A549 (cell line): ENCODE measurements around the gene CR1.
A peak's percentile ranks its signal among the peaks of the same experiment; 100 is the strongest.

ENCODE experiments used
- BHLHE40 ChIP-seq: IDR thresholded peaks from 2 replicates; pipeline ENCODE4 v1.6.1; 2012; ENCODE audit warnings: low read depth, low read length, inconsistent platforms
- CBX8 ChIP-seq: fragments of 200-600 bp; sonication (generic); IDR thresholded peaks from 2 replicates; pipeline ENCODE4 v1.6.1; 2016
- FOSL2 ChIP-seq, 2 experiments: fragments of 450-650 bp in 1 of 2; fragments of >200 bp in 1 of 2; sonication (Bioruptor Twin) in 1 of 2; formaldehyde crosslinking; IDR thresholded peaks; 2 replicates each; pipeline versions ENCODE4 v1.5.0 to v1.6.1; 2016 to 2020; ENCODE audit warnings: mild to moderate bottlenecking in 1 of 2, moderate library complexity in 1 of 2
- KDM5A ChIP-seq: fragments of 200-600 bp; sonication (generic); IDR thresholded peaks from 2 replicates; pipeline ENCODE4 v1.6.1; 2016; ENCODE audit warnings: antibody characterized with exemption, mild to moderate bottlenecking
- NPAS2 ChIP-seq: fragments of 250-450 bp; sonication (Bioruptor Pico); IDR thresholded peaks from 2 replicates; pipeline ENCODE4 v1.8.0; 2022; ENCODE audit warnings: mild to moderate bottlenecking, moderate library complexity, borderline replicate concordance
- NR3C1 ChIP-seq: fragments of >200 bp; sonication (Bioruptor Twin); formaldehyde crosslinking; IDR thresholded peaks from 3 replicates; pipeline ENCODE4 v1.6.1; 2017
- POLR2A ChIP-seq: IDR thresholded peaks from 2 replicates; pipeline ENCODE4 v1.6.1; 2012; ENCODE audit warnings: mild to moderate bottlenecking, low read length
- RCOR1 ChIP-seq: fragments of 150-350 bp; IDR thresholded peaks from 2 replicates; pipeline ENCODE4 v1.6.1; 2014; ENCODE audit warnings: antibody characterized with exemption, low read length, low read depth
- TF ChIP-seq, protein P1 (sequence below): fragments of 200-600 bp; sonication (generic); IDR thresholded peaks from 2 replicates; pipeline ENCODE4 v1.6.1; 2016; ENCODE audit warnings: antibody characterized with exemption, mild to moderate bottlenecking, moderate library complexity
- TF ChIP-seq, protein P2 (sequence below): fragments of >200 bp; sonication (Bioruptor Twin); formaldehyde crosslinking; IDR thresholded peaks from 3 replicates; pipeline ENCODE4 v1.5.1; 2016
- TF ChIP-seq, protein P3 (sequence below): fragments of >200 bp; sonication (Bioruptor Twin); formaldehyde crosslinking; IDR thresholded peaks from 3 replicates; pipeline ENCODE4 v1.6.1; 2016
- TF ChIP-seq, protein P4 (sequence below): fragments of 150-350 bp; IDR thresholded peaks from 2 replicates; pipeline ENCODE4 v1.6.1; 2014; ENCODE audit warnings: low read depth, mild to moderate bottlenecking, low read length
- TF ChIP-seq, protein P5 (sequence below): fragments of 250-450 bp; sonication (Bioruptor Pico); IDR thresholded peaks from 2 replicates; pipeline ENCODE4 v1.5.0; 2021; ENCODE audit warnings: mild to moderate bottlenecking, moderate library complexity, borderline replicate concordance

DNA sequence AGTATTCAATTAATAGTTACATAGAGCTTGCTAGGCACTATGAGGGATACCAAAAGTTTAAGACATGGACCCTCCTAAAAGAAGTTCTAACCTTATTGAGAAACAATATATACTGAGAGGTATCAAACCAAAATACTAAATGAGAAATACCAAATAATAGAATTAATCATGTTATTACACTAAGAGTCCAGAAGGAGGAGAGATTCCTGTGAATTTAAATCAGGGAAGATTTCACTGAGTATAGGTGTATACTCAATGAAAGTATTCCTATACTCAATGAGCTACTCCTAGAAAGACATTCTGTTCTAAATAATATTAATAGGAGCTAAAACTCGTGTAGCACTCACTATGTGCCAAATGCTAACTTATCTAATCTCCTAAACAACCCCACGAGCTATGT, 158.4 kb downstream of the CR1 start:
- TF ChIP-seq, protein P1, sequence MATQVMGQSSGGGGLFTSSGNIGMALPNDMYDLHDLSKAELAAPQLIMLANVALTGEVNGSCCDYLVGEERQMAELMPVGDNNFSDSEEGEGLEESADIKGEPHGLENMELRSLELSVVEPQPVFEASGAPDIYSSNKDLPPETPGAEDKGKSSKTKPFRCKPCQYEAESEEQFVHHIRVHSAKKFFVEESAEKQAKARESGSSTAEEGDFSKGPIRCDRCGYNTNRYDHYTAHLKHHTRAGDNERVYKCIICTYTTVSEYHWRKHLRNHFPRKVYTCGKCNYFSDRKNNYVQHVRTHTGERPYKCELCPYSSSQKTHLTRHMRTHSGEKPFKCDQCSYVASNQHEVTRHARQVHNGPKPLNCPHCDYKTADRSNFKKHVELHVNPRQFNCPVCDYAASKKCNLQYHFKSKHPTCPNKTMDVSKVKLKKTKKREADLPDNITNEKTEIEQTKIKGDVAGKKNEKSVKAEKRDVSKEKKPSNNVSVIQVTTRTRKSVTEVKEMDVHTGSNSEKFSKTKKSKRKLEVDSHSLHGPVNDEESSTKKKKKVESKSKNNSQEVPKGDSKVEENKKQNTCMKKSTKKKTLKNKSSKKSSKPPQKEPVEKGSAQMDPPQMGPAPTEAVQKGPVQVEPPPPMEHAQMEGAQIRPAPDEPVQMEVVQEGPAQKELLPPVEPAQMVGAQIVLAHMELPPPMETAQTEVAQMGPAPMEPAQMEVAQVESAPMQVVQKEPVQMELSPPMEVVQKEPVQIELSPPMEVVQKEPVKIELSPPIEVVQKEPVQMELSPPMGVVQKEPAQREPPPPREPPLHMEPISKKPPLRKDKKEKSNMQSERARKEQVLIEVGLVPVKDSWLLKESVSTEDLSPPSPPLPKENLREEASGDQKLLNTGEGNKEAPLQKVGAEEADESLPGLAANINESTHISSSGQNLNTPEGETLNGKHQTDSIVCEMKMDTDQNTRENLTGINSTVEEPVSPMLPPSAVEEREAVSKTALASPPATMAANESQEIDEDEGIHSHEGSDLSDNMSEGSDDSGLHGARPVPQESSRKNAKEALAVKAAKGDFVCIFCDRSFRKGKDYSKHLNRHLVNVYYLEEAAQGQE, result no peak
- no peak for TF ChIP-seq POLR2A
- TF ChIP-seq, protein P2, sequence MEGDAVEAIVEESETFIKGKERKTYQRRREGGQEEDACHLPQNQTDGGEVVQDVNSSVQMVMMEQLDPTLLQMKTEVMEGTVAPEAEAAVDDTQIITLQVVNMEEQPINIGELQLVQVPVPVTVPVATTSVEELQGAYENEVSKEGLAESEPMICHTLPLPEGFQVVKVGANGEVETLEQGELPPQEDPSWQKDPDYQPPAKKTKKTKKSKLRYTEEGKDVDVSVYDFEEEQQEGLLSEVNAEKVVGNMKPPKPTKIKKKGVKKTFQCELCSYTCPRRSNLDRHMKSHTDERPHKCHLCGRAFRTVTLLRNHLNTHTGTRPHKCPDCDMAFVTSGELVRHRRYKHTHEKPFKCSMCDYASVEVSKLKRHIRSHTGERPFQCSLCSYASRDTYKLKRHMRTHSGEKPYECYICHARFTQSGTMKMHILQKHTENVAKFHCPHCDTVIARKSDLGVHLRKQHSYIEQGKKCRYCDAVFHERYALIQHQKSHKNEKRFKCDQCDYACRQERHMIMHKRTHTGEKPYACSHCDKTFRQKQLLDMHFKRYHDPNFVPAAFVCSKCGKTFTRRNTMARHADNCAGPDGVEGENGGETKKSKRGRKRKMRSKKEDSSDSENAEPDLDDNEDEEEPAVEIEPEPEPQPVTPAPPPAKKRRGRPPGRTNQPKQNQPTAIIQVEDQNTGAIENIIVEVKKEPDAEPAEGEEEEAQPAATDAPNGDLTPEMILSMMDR, result peak; percentile 45
- TF ChIP-seq FOSL2 (IDR thresholded peaks at IDR 0.05), result no peak
- no peak for TF ChIP-seq FOSL2 (CRISPR knock-in tag; IDR thresholded peaks at IDR 0.05)
- no peak for TF ChIP-seq NR3C1
- no peak for TF ChIP-seq RCOR1
- TF ChIP-seq, protein P3, sequence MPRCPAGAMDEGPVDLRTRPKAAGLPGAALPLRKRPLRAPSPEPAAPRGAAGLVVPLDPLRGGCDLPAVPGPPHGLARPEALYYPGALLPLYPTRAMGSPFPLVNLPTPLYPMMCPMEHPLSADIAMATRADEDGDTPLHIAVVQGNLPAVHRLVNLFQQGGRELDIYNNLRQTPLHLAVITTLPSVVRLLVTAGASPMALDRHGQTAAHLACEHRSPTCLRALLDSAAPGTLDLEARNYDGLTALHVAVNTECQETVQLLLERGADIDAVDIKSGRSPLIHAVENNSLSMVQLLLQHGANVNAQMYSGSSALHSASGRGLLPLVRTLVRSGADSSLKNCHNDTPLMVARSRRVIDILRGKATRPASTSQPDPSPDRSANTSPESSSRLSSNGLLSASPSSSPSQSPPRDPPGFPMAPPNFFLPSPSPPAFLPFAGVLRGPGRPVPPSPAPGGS, result no peak
- no peak for TF ChIP-seq NPAS2
- TF ChIP-seq KDM5A, result no peak
- TF ChIP-seq, protein P4, sequence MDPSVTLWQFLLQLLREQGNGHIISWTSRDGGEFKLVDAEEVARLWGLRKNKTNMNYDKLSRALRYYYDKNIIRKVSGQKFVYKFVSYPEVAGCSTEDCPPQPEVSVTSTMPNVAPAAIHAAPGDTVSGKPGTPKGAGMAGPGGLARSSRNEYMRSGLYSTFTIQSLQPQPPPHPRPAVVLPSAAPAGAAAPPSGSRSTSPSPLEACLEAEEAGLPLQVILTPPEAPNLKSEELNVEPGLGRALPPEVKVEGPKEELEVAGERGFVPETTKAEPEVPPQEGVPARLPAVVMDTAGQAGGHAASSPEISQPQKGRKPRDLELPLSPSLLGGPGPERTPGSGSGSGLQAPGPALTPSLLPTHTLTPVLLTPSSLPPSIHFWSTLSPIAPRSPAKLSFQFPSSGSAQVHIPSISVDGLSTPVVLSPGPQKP, result no peak
- TF ChIP-seq, protein P5, sequence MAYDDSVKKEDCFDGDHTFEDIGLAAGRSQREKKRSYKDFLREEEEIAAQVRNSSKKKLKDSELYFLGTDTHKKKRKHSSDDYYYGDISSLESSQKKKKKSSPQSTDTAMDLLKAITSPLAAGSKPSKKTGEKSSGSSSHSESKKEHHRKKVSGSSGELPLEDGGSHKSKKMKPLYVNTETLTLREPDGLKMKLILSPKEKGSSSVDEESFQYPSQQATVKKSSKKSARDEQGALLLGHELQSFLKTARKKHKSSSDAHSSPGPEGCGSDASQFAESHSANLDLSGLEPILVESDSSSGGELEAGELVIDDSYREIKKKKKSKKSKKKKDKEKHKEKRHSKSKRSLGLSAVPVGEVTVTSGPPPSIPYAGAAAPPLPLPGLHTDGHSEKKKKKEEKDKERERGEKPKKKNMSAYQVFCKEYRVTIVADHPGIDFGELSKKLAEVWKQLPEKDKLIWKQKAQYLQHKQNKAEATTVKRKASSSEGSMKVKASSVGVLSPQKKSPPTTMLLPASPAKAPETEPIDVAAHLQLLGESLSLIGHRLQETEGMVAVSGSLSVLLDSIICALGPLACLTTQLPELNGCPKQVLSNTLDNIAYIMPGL, result no peak
- no peak for TF ChIP-seq BHLHE40
- TF ChIP-seq CBX8, result no peak
